ENCODE data around the gene TCF12. TPM values are rescaled to one million over a fixed set of nuclear protein-coding genes. Genes with fewer than 3 reads are reported as not detected.
"Not testable (repeated sequence)": the region's sequence is repeated elsewhere in the genome, so short reads cannot be mapped to it uniquely, and the experiment has no call there.

Gene TCF12
- total RNA-seq, 1 donor from 2014 or later = 106 TPM

DNA sequence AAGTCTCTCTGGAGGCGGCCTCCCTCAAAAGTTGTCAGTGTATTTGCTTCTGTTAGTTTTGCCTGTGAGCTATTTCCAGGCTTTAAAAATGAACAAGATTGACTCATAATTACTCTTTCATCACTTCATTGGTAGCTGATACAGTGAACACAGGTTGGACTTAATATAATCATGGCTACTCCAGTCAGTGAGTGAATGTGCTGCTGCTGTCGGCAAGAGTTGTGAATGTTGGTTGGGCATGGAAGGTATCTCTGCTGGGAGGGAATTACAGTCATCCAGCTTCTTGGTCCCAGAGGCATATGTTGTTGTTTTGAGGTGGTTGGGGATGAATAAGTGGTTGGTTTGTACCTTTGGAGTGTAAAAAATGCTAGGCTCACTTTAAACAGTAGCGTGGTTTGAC lies 11.5 kb downstream of the TCF12 start:
- DNase-seq (ENCODE audit: low spot score) = no peak
- no peak for TF ChIP-seq CTCF (IDR thresholded peaks at IDR 0.05)
- peak overlapping the region; percentile 81 for H3K27ac Mint-ChIP-seq (ENCODE audit: unreplicated experiment)
- H3K4me1 Mint-ChIP-seq (ENCODE audit: low read depth) = peaks cover 74% of the 10 kb centered on the region
- no peaks in the 10 kb centered on the region for H3K27me3 Mint-ChIP-seq (ENCODE audit: low read depth)
- H3K36me3 Mint-ChIP-seq (ENCODE audit: low read depth) = peaks cover 8% of the 10 kb centered on the region
- no peaks in the 10 kb centered on the region for H3K9me3 Mint-ChIP-seq (ENCODE audit: low read depth)
- H3K4me3 Mint-ChIP-seq (ENCODE audit: unreplicated experiment) = no peak overlapping the region

- no peak for DNase-seq (ENCODE audit: low spot score)
- Mint-ChIP-seq H3K4me3 (ENCODE audit: unreplicated experiment) (no peak overlapping the region), H3K9me3 (ENCODE audit: low read depth) (peaks cover 3% of the 10 kb centered on the region), H3K27ac (ENCODE audit: unreplicated experiment) (peak overlapping the region; percentile 22), H3K27me3 (ENCODE audit: low read depth) (no peaks in the 10 kb centered on the region), H3K36me3 (ENCODE audit: low read depth) (peaks cover 4% of the 10 kb centered on the region), H3K4me1 (ENCODE audit: low read depth) (peaks cover 70% of the 10 kb centered on the region)
- TF ChIP-seq CTCF (IDR thresholded peaks at IDR 0.05) = no peak
Measured at GRCh38 chr15:56930669-56931313, 12.3 kb downstream of the TCF12 start.

DNA sequence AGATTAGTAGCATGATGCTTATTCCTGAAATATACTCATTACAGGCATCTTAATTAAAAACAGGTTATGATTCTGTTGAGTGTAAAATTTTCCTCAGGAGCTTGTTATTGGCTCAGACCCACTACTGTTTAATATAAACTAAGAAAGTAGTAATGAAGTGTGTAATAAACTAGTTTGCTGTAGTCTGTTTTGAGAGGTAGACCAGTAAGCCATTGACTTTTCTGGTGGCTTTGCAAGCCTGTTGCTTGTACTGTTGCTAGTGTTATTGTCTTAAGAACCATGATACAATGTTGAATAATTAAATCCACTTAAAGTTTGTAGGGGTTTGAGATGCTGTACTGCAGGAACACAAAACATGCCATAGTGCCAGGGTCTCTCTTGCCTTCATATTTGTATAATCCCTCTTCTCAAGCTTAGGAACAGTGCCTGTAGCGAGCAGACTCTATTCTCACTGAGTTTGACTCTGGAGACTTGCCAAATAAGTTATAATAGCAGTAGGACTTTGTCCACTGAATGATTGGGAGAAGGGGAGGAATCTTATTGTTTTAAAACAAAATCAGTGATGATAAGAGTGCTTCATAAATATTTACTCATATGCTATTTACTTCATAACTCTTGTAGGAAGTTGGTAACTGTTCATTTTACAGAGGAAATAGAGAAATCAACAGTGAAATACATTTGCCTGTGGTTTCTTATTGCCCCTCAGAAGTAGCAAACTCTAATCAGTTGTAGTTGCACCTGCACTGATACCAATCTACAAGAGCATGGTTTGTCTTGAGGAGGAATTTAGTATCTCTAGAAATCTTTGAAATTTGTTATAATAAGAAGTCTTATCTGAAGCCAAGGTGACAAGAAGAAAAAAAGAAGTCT lies 13.4 kb downstream of the TCF12 start:
- H3K4me3 Mint-ChIP-seq (ENCODE audit: unreplicated experiment) = no peak overlapping the region
- no peak for DNase-seq (ENCODE audit: low spot score)
- H3K4me1 Mint-ChIP-seq (ENCODE audit: low read depth) = peaks cover 68% of the 10 kb centered on the region
- H3K9me3 Mint-ChIP-seq (ENCODE audit: low read depth) = peaks cover 14% of the 10 kb centered on the region
- no peaks in the 10 kb centered on the region for H3K27me3 Mint-ChIP-seq (ENCODE audit: low read depth)
- no peak overlapping the region for H3K27ac Mint-ChIP-seq (ENCODE audit: unreplicated experiment)
- peaks cover 10% of the 10 kb centered on the region for H3K36me3 Mint-ChIP-seq (ENCODE audit: low read depth)
- no peak for TF ChIP-seq CTCF (IDR thresholded peaks at IDR 0.05)

DNA sequence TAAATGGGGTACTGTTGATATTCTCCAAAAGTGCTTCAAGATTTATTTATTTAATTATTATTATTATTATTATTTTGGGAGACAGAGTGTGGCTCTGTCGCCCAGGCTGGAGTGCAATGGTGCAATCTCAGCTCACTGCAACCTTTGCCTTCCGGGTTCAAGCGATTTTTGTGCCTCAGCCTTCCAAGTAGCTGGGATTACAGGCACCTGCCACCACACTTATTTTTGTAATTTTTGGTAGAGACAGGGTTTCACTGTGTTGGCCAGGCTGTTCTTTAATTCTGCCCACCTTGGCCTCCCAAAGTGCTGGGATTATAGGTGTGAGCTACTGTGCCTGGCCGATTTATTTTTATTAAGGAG lies 14.0 kb downstream of the TCF12 start:
- not testable (repeated sequence) for H3K4me3 Mint-ChIP-seq (ENCODE audit: unreplicated experiment); DNase-seq (ENCODE audit: low spot score); H3K27me3 Mint-ChIP-seq (ENCODE audit: low read depth); H3K27ac Mint-ChIP-seq (ENCODE audit: unreplicated experiment)
- peaks cover 10% of the 10 kb centered on the region for H3K36me3 Mint-ChIP-seq (ENCODE audit: low read depth)
- H3K4me1 Mint-ChIP-seq (ENCODE audit: low read depth) = peaks cover 69% of the 10 kb centered on the region
- H3K9me3 Mint-ChIP-seq (ENCODE audit: low read depth) = peaks cover 17% of the 10 kb centered on the region

DNA sequence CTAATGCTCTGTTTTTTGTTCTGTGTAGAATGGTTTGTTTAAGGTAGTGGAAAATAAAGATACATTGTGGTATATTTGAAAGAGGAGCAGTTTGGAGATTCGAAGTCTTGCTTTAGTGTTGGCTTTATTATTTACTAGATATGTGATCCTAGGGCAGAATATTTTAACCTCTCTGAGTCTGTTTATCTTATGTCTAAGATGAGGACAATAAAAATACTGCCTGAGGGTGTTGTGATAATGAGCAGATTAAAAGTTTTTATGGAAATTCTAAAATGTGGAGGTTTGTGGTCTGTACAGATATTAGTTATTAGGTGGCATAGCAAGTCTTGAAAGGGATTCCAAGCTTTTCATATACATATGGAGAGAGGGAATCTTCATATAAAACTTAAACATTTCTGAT lies 15.0 kb downstream of the TCF12 start:
- Mint-ChIP-seq H3K27ac (ENCODE audit: unreplicated experiment) (peak overlapping the region; percentile 52), H3K9me3 (ENCODE audit: low read depth) (peaks cover 17% of the 10 kb centered on the region), H3K4me3 (ENCODE audit: unreplicated experiment) (no peak overlapping the region), H3K27me3 (ENCODE audit: low read depth) (no peaks in the 10 kb centered on the region), H3K4me1 (ENCODE audit: low read depth) (peaks cover 63% of the 10 kb centered on the region), H3K36me3 (ENCODE audit: low read depth) (peaks cover 10% of the 10 kb centered on the region)
- no peak for TF ChIP-seq CTCF (IDR thresholded peaks at IDR 0.05)
- DNase-seq (ENCODE audit: low spot score) = no peak

Data from chondrocyte (in vitro differentiated cells).